T-helper 1 cell treated with Interleukin-12 subunit alpha and Interleukin-12 subunit beta and Interleukin-4 antibody, amounts not matched to agents 30 ng/mL and 1 ng/mL, for 36 hours (primary cell): Measurements from ENCODE around the gene INHBC. TPM values are rescaled to one million over a fixed set of nuclear protein-coding genes. Genes with fewer than 3 reads are reported as not detected.
"Not testable (repeated sequence)": the region's sequence is repeated elsewhere in the genome, so short reads cannot be mapped to it uniquely, and the experiment has no call there.

ENCODE experiments used
- intact Hi-C: fragments of 100-400 bp; cut with micrococcal nuclease; formaldehyde crosslinking; loops from one replicate; pipeline ENCODE4 v1.15.1; 2024
- total RNA-seq: library from RNA; stranded (reverse); gene quantifications from 2 replicates; pipeline ENCODE4 v1.2.3, GENCODE V29; 2022

Gene INHBC
- total RNA-seq, 1 donor from 2014 or later = not detected

DNA sequence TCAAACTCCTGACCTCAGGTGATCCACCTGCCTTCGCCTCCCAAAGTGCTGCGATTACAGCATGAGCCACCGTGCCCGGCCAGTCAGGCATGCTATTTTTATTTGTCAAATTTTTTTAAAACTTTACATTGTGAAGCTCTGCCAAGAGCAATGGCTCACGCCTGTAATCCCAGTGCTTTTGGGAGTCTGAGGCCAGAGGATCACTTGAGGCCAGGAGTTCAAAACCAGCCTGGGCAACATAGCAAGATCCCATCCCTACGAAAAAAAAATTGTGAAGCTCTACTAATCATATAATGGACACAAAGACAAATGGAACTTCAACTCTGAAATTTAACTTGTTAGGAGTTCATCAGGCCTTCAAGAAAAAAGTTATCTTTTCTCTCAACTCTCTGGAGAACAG, 5.6 kb upstream of the INHBC start:
- intact Hi-C loops = no loop called here

- intact Hi-C loops = loop anchor here (1.0 to 5.0 kb wide), 8 partner anchors 49 to 1457 kb away; partner anchors contain the start of genes ARHGAP9, CDK4, MBD6 and NEMP1
Observed at GRCh38 chr12:57429473-57430111, 5.0 kb upstream of the INHBC start.

DNA sequence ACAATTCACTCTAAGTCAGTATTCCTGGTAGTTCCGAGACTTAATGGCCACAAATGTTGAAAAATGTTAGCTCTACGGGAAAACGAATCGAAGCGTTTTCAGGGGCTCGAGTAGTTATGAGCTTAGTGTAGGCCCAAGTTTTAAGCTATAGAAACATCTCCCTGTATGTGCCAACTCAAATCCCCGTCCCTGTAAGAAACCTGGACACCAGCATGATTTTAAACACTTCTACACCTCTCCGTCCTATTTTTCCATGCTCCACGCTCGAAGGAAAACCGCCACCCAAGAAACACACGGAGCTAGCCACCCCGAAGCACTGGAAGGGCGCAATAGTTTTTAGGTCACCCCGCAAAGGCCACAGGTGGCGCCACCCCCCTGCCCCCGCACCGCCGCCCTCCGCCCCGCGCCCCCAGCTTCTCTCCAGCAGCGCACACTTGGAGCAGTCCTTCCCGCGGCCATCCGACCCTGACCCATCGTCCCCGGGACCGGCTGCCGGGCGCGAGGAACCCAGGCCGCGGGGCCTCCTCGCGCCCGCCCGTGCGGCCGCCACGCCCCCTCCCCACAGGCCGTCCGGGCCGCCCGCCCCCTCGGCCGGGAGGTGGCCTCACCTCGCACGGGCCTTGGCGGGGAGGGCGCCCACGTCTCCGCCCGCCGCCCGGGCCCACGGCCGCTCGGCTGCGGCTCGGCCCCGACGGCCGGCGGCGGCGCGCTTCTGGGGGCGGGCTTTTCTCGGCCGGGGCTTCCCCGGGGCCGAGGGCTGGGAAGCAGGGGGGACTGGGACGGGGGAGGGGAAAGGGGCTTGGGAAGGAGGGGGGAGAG, 4.3 kb upstream of the INHBC start:
- intact Hi-C loops = loop anchor here (1.0 to 5.0 kb wide), 8 partner anchors 48 to 1458 kb away; partner anchors contain the start of genes ARHGAP9, CDK4, MBD6 and NEMP1

- intact Hi-C loops = loop anchor here (1.0 to 5.0 kb wide), 13 partner anchors 22 to 1458 kb away; partner anchors contain the start of genes ARHGAP9, CDK4, DCTN2 and GLI1
Observed at GRCh38 chr12:57430931-57431566, 3.5 kb upstream of the INHBC start, which contains the start of gene R3HDM2. TSS of gene R3HDM2 (minus strand) at chr12:57431043. CDS start at chr12:57310428, 120,615 bp downstream.

DNA sequence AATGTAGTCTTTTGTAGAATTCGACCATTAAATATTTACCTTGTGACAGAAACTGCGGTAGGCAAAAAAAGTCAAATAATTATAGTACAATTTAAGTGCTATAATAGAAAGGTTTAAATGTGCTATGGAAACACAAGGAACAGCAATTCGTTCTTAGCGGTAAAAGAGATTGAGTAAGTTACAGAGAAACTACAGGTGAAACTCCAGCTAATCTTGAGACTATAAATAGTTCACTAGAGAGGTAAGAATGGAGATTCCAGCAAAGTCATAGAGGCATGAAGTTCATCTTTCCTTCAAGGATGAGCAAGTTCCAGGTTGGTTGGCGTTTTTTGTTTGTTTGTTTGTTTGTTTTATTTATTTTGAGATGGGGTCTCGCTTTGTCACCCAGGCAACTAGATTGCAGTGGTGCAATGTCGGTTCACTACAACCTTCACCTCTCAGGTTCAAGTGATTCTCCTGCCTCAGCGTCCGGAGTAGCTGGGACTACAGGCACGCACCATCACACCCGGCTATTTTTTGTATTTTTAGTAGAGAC, 2.9 kb upstream of the INHBC start:
- intact Hi-C loops = loop anchor here (1.0 to 5.0 kb wide), 12 partner anchors 22 to 1459 kb away; partner anchors contain the start of genes ARHGAP9, CDK4, DCTN2 and GLI1

DNA sequence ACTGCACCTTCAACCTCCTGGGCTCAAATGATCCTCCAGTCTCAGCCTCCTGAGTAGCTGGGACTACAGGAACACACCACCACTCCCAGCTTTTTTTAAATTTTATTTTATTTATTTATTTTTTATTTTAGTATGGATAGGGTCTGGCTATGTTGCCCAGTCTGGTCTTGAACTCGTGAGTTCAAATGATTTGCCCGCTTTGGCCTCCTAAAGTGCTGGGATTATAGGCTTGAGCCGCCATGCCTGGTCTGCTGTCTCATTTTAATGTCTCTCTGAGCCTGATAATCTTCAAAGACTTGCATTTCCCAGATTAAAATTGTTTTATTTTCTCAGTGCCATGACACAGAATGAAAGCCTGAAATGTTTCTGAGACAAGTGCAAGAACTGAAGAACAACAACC, 1.2 kb upstream of the INHBC start:
- intact Hi-C loops = loop anchor here (5.0 kb wide), 1 partner anchor 796 kb away; no protein-coding TSS in a partner anchor

DNA sequence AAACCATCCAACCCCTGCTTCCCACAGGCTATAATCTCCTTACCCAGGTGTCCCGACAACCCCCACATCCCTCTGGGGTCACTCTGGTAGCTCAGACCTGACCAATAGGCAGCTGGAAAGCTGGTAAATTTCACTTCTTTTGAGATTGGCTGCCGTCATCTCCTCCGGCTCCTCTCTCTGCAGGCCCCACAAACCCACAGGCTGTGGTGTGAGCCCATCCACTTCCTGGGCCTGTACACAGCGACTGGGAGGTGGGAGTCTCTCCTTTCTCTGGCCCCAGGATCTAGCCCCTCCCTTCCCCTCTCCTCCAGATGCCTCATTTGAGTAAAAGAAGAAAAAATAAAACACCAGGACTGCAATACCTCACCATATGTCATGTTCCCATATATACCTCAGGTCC, 709 bp downstream of the INHBC start:
- intact Hi-C loops = no loop called here

GRCh38 chr12:57438400-57438799, 3.8 kb downstream of the INHBC start:
- intact Hi-C loops = no loop called here

- intact Hi-C loops = no loop called here
Observed at GRCh38 chr12:57439762-57440266, 5.2 kb downstream of the INHBC start.

- intact Hi-C loops = not testable (repeated sequence)
Observed at GRCh38 chr12:57441393-57441792, 6.8 kb downstream of the INHBC start.

DNA sequence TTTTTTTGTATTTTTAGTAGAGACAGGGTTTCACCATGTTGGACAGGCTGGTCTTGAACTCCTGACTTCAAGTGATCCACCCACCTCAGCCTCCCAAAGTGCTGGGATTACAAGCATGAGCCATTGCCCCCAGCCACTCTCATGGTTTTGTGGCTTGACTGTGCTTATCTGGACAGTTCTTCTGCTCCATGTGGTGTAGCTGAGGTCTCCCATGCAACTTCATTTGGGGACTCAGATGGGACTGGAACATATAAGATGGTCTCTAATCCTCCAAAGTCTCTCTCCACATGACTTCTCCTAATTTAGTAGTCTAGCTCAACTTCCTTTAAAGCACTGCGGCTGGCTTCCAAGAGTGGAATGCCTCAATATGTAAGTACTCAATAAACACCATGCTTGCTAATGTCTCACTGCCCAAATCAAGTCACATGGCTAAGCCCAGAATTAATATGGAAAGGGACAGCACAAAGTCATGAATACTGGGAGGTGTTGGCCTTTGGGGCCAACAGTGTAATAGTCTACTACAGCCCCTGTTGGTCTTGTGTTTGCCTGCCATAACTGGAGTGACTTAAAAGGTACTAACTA, 7.4 kb downstream of the INHBC start:
- intact Hi-C loops = no loop called here

DNA sequence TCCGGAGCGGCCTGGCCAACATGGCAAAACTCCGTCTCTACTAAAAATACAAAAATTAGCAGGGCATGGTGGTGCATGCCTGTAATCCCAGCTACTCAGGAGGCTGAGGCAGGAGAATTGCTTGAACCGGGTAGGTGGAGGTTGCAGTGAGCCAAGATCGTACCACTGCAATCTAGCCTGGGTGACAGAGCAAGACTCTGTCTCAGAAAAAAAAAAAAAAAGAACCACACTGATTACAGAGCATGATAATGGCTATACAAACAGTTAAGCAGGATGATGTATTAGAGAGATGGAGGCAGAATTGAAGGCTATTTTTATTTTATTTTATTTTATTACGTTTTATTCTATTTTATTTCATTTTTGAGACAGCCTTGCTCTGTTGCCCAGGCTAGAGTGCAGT, 9.8 kb downstream of the INHBC start:
- intact Hi-C loops = not testable (repeated sequence)

DNA sequence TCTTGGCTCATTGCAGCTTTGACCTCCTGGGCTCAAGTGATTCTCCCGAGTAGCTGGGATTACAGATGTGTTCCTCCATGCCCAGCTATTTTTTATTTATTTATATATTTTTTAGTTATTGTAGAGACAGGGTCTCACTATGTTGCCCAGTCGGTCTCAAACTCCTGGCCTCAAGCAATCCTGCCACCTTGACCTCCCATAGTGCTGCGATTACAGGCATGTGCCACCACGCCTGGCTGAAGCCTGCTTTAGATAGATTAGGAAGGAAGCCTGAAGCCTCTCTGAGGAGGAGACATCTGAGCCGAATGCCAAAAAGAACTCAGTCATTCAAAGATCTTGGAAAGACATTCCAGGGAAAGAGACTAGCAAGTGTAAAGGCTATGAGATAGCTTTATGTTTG, 10.2 kb downstream of the INHBC start:
- intact Hi-C loops = no loop called here

- intact Hi-C loops = no loop called here
Observed at GRCh38 chr12:57446292-57446960, 11.8 kb downstream of the INHBC start.

DNA sequence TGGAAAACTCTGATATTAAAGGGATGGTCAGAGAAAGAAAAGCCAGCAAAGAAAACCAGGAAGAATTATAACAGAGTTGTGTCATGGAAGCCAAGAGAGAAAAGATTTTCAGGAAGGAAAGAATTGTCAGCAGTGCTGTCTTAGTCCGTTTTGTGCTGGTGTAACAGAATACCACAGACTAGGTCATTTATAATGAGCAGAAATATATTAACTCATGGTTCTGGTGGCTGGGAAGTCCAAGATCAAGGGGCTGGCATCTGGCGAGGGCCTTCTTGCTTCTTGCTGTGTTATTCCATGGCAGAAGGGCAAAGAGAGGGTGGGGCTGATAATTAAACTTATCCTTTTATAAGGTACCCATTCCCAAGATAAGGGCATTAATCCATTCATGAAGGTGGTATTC, 14.1 kb downstream of the INHBC start:
- intact Hi-C loops = no loop called here

DNA sequence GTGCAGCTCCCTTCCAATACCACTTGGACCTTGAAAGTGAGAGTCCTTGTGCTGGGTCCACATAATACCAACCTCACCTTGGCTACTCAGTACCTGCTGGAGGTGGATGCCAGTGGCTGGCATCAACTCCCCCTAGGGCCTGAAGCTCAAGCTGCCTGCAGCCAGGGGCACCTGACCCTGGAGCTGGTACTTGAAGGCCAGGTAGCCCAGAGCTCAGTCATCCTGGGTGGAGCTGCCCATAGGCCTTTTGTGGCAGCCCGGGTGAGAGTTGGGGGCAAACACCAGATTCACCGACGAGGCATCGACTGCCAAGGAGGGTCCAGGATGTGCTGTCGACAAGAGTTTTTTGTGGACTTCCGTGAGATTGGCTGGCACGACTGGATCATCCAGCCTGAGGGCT, 14.8 kb downstream of the INHBC start:
- intact Hi-C loops = no loop called here

DNA sequence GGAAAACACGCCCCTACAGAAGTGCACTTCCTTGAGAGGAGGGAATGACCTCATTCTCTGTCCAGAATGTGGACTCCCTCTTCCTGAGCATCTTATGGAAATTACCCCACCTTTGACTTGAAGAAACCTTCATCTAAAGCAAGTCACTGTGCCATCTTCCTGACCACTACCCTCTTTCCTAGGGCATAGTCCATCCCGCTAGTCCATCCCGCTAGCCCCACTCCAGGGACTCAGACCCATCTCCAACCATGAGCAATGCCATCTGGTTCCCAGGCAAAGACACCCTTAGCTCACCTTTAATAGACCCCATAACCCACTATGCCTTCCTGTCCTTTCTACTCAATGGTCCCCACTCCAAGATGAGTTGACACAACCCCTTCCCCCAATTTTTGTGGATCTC, 15.5 kb downstream of the INHBC start:
- intact Hi-C loops = no loop called here

GRCh38 chr12:57451233-57451778, 16.7 kb downstream of the INHBC start:
- intact Hi-C loops = no loop called here

DNA sequence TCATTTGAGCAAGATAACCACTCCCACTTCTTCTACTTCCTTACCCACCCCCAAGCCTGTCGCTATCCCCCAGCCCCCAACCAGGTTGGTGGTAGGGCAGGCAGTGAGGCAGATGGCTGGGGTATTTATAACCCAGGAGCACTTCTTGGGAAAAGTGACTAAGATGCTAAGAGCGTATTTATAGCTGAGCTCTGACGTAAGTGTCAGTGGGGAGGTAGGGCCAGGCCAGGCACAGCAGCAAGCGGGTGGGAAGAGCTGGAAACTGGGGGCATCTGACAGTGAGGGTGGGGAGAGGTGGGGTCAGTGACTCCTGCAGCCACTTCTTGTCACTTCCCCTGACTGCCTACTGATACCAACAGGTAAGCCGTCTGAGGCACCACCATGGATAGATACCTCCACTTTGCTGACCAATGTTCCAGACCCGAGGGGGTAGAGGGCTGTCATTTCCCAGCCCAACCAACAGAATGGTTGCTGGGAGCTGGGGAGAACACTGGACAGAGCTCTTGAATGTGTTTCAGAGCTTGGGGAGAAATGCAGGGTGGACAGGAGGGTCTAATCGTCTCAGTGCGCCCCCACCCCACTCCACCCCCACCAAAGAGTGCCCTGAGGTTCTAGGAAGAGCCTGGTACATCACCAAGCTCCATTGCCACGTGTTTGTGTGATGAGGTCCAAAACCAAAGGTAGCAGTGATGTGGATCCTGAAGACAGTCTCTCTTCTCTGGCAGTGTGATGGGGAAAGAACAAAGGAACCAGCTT, 17.8 kb downstream of the INHBC start:
- intact Hi-C loops = no loop called here
